GM12874 (cell line): ENCODE measurements around the gene CCK.

Experiments
- TF ChIP-seq, protein P1 (sequence below): IDR thresholded peaks from 2 replicates; pipeline ENCODE4 v1.5.1; 2011; ENCODE audit warnings: low read depth, mild to moderate bottlenecking, control low read depth, low read length, moderate library complexity; ENCODE audit not compliant: insufficient read depth

CCK gene

DNA sequence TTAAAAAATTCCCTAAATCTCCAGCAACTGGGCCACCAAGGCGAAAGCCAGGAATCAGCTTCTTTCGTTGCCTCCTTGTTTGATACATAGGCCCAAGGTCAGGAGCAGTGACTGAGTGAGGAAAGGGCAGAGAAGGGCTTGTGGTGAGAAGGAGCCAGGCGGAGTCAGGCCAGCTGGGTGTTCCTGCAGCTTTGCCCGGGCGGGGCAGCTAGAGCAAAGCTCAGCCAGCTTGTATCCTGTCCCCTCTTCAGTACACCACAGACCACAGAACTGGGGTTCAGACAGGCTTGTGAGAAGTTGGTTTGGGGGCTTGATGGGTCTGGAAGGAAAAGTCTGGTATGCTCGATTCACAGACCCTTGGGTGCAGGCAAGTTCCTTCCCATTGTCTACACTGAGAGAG is 52.6 kb downstream of the CCK start:
- TF ChIP-seq, protein P1, sequence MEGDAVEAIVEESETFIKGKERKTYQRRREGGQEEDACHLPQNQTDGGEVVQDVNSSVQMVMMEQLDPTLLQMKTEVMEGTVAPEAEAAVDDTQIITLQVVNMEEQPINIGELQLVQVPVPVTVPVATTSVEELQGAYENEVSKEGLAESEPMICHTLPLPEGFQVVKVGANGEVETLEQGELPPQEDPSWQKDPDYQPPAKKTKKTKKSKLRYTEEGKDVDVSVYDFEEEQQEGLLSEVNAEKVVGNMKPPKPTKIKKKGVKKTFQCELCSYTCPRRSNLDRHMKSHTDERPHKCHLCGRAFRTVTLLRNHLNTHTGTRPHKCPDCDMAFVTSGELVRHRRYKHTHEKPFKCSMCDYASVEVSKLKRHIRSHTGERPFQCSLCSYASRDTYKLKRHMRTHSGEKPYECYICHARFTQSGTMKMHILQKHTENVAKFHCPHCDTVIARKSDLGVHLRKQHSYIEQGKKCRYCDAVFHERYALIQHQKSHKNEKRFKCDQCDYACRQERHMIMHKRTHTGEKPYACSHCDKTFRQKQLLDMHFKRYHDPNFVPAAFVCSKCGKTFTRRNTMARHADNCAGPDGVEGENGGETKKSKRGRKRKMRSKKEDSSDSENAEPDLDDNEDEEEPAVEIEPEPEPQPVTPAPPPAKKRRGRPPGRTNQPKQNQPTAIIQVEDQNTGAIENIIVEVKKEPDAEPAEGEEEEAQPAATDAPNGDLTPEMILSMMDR, result no peak

DNA sequence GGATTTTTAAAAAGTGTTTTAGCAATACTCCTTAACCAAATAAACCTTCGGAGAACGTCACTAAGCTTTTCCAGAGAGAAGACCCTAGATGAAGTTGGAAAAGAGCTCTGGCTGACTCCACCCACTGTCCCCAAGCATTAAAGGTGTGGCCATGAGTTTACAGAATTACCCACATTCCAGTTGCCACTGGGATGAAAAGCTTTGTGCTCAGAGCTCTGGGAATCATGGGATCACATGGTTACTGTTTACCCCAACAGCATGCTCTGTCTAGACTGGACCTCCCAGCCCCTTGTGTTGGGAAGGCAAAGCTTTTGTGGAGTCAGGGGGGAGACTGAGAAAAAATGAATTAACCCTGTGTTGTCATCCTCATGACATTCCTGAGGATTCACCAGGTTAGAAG is 55.3 kb downstream of the CCK start:
- TF ChIP-seq, protein P1, result no peak

DNA sequence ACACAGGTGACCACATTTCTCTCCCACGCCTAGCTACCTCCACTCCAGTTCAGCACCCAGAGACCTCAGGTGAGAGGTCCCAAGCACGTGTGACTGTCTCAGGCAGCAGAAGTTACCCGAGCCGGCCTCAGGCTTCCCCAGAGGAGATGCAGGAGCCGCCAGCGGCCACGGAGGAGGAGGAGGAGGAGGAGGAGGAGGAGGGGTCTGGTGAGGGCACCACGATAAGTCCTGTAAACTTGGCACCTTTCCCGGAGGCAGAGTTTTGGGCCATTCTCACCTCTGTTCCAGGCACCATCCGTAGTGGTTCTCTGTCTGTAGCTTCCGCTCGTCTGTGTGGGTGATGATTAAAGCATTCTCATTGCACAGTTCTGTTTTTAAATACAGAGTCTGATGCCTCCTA is 56.1 kb downstream of the CCK start:
- TF ChIP-seq, protein P1, result no peak
